Measurements from ENCODE around the gene PLEKHA1. TPM values are rescaled to one million over a fixed set of nuclear protein-coding genes. Genes with fewer than 3 reads are reported as not detected.

PLEKHA1 gene
- total RNA-seq, 2 experiments from 2014 or later = 26.6 to 29.2 TPM

- no peaks in the 10 kb centered on the region for H3K9me3 Mint-ChIP-seq
- no peak for DNase-seq
These were observed 35.7 kb upstream of the PLEKHA1 start for GRCh38 chr10:122338609-122339441.

GRCh38 chr10:122341141-122341810 lies 33.2 kb upstream of the PLEKHA1 start:
- ATAC-seq (ENCODE audit: low read depth) (no peak), DNase-seq (no peak)
- Mint-ChIP-seq H3K27me3 (peaks cover 8% of the 10 kb centered on the region), H3K4me1 (peaks cover 3% of the 10 kb centered on the region), H3K4me3 (no peak overlapping the region), H3K9me3 (no peaks in the 10 kb centered on the region), H3K27ac (no peak overlapping the region), H3K36me3 (no peaks in the 10 kb centered on the region)
- POLR2A ChIA-PET = no interaction called here

More at GRCh38 chr10:122338609-122339441, 35.7 kb upstream of the PLEKHA1 start:
- Mint-ChIP-seq H3K4me1 (peaks cover 3% of the 10 kb centered on the region), H3K27ac (no peak overlapping the region), H3K27me3 (peaks cover 11% of the 10 kb centered on the region), H3K4me3 (no peak overlapping the region), H3K36me3 (no peaks in the 10 kb centered on the region)
- POLR2A ChIA-PET = no interaction called here
- no peak for ATAC-seq (ENCODE audit: low read depth)

- H3K4me3 Mint-ChIP-seq = no peak overlapping the region
- peaks cover 8% of the 10 kb centered on the region for H3K27me3 Mint-ChIP-seq
- DNase-seq (no peak), ATAC-seq (ENCODE audit: low read depth) (peak; percentile 56)
- no peak overlapping the region for H3K27ac Mint-ChIP-seq
- H3K4me1 Mint-ChIP-seq = peaks cover 3% of the 10 kb centered on the region
- no peaks in the 10 kb centered on the region for H3K9me3 Mint-ChIP-seq
- POLR2A ChIA-PET = no interaction called here
- no peaks in the 10 kb centered on the region for H3K36me3 Mint-ChIP-seq
These were observed 32.0 kb upstream of the PLEKHA1 start for GRCh38 chr10:122342293-122343134.

GRCh38 chr10:122343135-122343800 lies 31.2 kb upstream of the PLEKHA1 start:
- DNase-seq (no peak), ATAC-seq (ENCODE audit: low read depth) (no peak)
- no peak overlapping the region for H3K4me3 Mint-ChIP-seq
- no peaks in the 10 kb centered on the region for H3K9me3 Mint-ChIP-seq
- H3K4me1 Mint-ChIP-seq = peaks cover 3% of the 10 kb centered on the region
- POLR2A ChIA-PET = no interaction called here
- no peaks in the 10 kb centered on the region for H3K36me3 Mint-ChIP-seq
- H3K27ac Mint-ChIP-seq = no peak overlapping the region
- peaks cover 8% of the 10 kb centered on the region for H3K27me3 Mint-ChIP-seq

- no peak overlapping the region for H3K27ac Mint-ChIP-seq
These were observed 30.6 kb upstream of the PLEKHA1 start for GRCh38 chr10:122343936-122344335.

GRCh38 chr10:122344741-122345258 lies 29.7 kb upstream of the PLEKHA1 start:
- H3K9me3 Mint-ChIP-seq = no peaks in the 10 kb centered on the region
- H3K4me1 Mint-ChIP-seq = peaks cover 3% of the 10 kb centered on the region
- H3K4me3 Mint-ChIP-seq = no peak overlapping the region
- ATAC-seq (ENCODE audit: low read depth) (no peak), DNase-seq (no peak)
- no peak overlapping the region for H3K27ac Mint-ChIP-seq
- H3K27me3 Mint-ChIP-seq = peaks cover 4% of the 10 kb centered on the region
- POLR2A ChIA-PET = no interaction called here
- H3K36me3 Mint-ChIP-seq = no peaks in the 10 kb centered on the region

More at GRCh38 chr10:122343936-122344335, 30.6 kb upstream of the PLEKHA1 start:
- peaks cover 8% of the 10 kb centered on the region for H3K27me3 Mint-ChIP-seq
- ATAC-seq (ENCODE audit: low read depth) (no peak), DNase-seq (no peak)
- H3K4me3 Mint-ChIP-seq = no peak overlapping the region
- POLR2A ChIA-PET = no interaction called here
- H3K9me3 Mint-ChIP-seq = no peaks in the 10 kb centered on the region
- peaks cover 3% of the 10 kb centered on the region for H3K4me1 Mint-ChIP-seq
- H3K36me3 Mint-ChIP-seq = no peaks in the 10 kb centered on the region

GRCh38 chr10:122346326-122346950 lies 28.1 kb upstream of the PLEKHA1 start:
- Mint-ChIP-seq H3K9me3 (no peaks in the 10 kb centered on the region), H3K27me3 (peaks cover 2% of the 10 kb centered on the region), H3K36me3 (no peaks in the 10 kb centered on the region), H3K4me1 (peaks cover 3% of the 10 kb centered on the region), H3K4me3 (no peak overlapping the region), H3K27ac (no peak overlapping the region)
- ATAC-seq (ENCODE audit: low read depth) (no peak), DNase-seq (no peak)
- POLR2A ChIA-PET = no interaction called here

- Mint-ChIP-seq H3K27ac (no peak overlapping the region), H3K9me3 (no peaks in the 10 kb centered on the region), H3K4me3 (no peak overlapping the region), H3K36me3 (no peaks in the 10 kb centered on the region), H3K27me3 (peaks cover 8% of the 10 kb centered on the region), H3K4me1 (peaks cover 1% of the 10 kb centered on the region)
- DNase-seq (no peak), ATAC-seq (ENCODE audit: low read depth) (no peak)
- POLR2A ChIA-PET = no interaction called here
These were observed 27.2 kb upstream of the PLEKHA1 start for GRCh38 chr10:122347170-122347841.

- no peaks in the 10 kb centered on the region for H3K4me1 Mint-ChIP-seq
- no peak overlapping the region for H3K4me3 Mint-ChIP-seq
- no peaks in the 10 kb centered on the region for H3K36me3 Mint-ChIP-seq
- no peak for ATAC-seq (ENCODE audit: low read depth)
- DNase-seq = no peak
- no peaks in the 10 kb centered on the region for H3K9me3 Mint-ChIP-seq
- H3K27me3 Mint-ChIP-seq = peaks cover 8% of the 10 kb centered on the region
- POLR2A ChIA-PET = no interaction called here
- H3K27ac Mint-ChIP-seq = no peak overlapping the region
These were observed 26.0 kb upstream of the PLEKHA1 start for GRCh38 chr10:122348512-122348911.

GRCh38 chr10:122348935-122349361 lies 25.6 kb upstream of the PLEKHA1 start:
- DNase-seq = no peak

GRCh38 chr10:122349758-122350369 lies 24.6 kb upstream of the PLEKHA1 start:
- H3K27me3 Mint-ChIP-seq = peaks cover 8% of the 10 kb centered on the region
- H3K27ac Mint-ChIP-seq = no peak overlapping the region
- no peaks in the 10 kb centered on the region for H3K4me1 Mint-ChIP-seq
- no peaks in the 10 kb centered on the region for H3K36me3 Mint-ChIP-seq
- ATAC-seq (ENCODE audit: low read depth) (no peak), DNase-seq (no peak)
- POLR2A ChIA-PET = no interaction called here
- no peak overlapping the region for H3K4me3 Mint-ChIP-seq
- no peaks in the 10 kb centered on the region for H3K9me3 Mint-ChIP-seq

More at GRCh38 chr10:122348935-122349361, 25.6 kb upstream of the PLEKHA1 start:
- H3K4me3 Mint-ChIP-seq = no peak overlapping the region
- no peaks in the 10 kb centered on the region for H3K36me3 Mint-ChIP-seq
- peaks cover 8% of the 10 kb centered on the region for H3K27me3 Mint-ChIP-seq
- no peaks in the 10 kb centered on the region for H3K4me1 Mint-ChIP-seq
- no peaks in the 10 kb centered on the region for H3K9me3 Mint-ChIP-seq
- no peak for ATAC-seq (ENCODE audit: low read depth)
- POLR2A ChIA-PET = no interaction called here
- no peak overlapping the region for H3K27ac Mint-ChIP-seq

GRCh38 chr10:122350893-122351292 lies 23.6 kb upstream of the PLEKHA1 start:
- H3K4me1 Mint-ChIP-seq = no peaks in the 10 kb centered on the region
- no peak for DNase-seq
- H3K4me3 Mint-ChIP-seq = no peak overlapping the region
- no peaks in the 10 kb centered on the region for H3K9me3 Mint-ChIP-seq
- no peak for ATAC-seq (ENCODE audit: low read depth)
- POLR2A ChIA-PET = no interaction called here
- no peak overlapping the region for H3K27ac Mint-ChIP-seq
- no peaks in the 10 kb centered on the region for H3K36me3 Mint-ChIP-seq
- H3K27me3 Mint-ChIP-seq = peaks cover 11% of the 10 kb centered on the region

All from activated naive CD8-positive, alpha-beta T cell treated with anti-CD3 and anti-CD28 coated beads, Interleukin-2, amount 10 ng/mL, durations not matched to agents 7 days and 5 days (primary cell).